ENCODE data around the gene BICDL1. TPM values are rescaled to one million over a fixed set of nuclear protein-coding genes. Genes with fewer than 3 reads are reported as not detected.
A peak's percentile ranks its signal among the peaks of the same experiment; 100 is the strongest.

BICDL1 gene, protein sequence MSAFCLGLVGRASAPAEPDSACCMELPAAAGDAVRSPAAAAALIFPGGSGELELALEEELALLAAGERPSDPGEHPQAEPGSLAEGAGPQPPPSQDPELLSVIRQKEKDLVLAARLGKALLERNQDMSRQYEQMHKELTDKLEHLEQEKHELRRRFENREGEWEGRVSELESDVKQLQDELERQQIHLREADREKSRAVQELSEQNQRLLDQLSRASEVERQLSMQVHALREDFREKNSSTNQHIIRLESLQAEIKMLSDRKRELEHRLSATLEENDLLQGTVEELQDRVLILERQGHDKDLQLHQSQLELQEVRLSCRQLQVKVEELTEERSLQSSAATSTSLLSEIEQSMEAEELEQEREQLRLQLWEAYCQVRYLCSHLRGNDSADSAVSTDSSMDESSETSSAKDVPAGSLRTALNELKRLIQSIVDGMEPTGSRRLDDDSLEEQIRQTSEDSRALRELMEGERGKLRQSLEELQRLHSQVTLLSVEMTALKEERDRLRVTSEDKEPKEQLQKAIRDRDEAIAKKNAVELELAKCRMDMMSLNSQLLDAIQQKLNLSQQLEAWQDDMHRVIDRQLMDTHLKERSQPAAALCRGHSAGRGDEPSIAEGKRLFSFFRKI
- 127 and 130 TPM in 2 replicates for total RNA-seq

DNA sequence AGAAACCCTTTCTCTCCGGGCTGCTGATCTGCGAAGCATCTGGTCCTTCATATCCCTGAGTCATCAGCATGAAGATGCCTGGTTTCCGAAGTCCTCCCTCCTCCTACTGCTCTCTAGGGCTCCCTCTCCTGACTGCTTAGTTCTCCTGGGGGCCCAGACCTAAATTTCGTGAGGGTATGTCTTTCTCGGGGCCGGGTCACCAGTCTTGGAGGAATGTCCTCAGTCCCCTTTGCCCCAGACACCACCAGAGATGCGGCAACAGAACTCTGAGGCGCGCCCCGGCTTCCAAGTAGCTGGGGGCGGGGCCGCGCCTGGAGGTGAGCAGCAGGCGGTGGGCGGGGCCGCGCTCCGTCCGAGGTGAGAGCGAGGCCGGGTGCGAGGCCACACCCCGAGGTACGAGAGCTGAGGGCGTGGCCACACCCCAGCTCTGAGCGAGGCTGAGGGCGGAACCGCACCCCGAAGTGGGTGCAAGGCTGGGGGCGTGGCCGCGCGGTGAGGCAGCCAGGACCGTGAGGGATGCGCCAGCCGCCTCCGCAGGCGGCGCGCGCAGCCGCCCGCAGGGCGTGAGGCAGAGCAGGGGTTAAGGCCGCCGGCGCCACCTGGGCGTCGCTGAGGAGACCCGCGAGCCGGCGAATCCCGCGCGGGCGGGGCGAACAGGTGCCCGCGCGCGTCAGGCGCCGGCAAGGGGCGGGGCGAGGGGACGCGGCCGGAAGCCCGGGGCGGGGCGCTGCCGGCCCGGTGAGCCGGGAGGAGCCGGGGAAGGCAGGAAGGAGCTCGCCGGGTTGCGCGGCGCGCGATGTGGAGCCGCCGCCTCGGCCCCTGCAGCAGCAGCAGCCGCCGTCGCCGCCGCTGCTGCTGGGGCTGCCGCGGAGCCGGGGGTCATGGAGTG is at the start of gene BICDL1:
TSS of gene BICDL1 (plus strand) at position 765 of the 889 bp plus-strand sequence. CDS start 633 bp downstream, outside the sequence.
- no peaks in the 10 kb centered on the region for H3K9me3 Mint-ChIP-seq
- peaks cover 36% of the 10 kb centered on the region for H3K36me3 Mint-ChIP-seq (ENCODE audit: low read depth)
- peaks cover 41% of the 10 kb centered on the region for H3K4me1 Mint-ChIP-seq (ENCODE audit: low read depth)
- H3K27me3 Mint-ChIP-seq (ENCODE audit: low read depth): peaks cover 1% of the 10 kb centered on the region
- peak; percentile 97 for DNase-seq (ENCODE audit: low spot score)
- H3K4me3 Mint-ChIP-seq (ENCODE audit: low read depth): peak within 1 kb of the TSS; percentile 94
- H3K27ac Mint-ChIP-seq: peak within 1 kb of the TSS; percentile 91
- intact Hi-C loops (cut with micrococcal nuclease): loop anchor here (1.0 to 10.0 kb wide), 6 partner anchors 8 to 324 kb away; partner anchors contain the start of genes GCN1, PRKAB1 and RAB35

- intact Hi-C loops (cut with micrococcal nuclease): no loop called here
- no peak for DNase-seq (ENCODE audit: low spot score)
- H3K27me3 Mint-ChIP-seq (ENCODE audit: low read depth): peaks cover 7% of the 10 kb centered on the region
- no peak overlapping the region for H3K27ac Mint-ChIP-seq
- H3K36me3 Mint-ChIP-seq (ENCODE audit: low read depth): no peaks in the 10 kb centered on the region
- H3K4me3 Mint-ChIP-seq (ENCODE audit: low read depth): no peak overlapping the region
- H3K4me1 Mint-ChIP-seq (ENCODE audit: low read depth): peaks cover 2% of the 10 kb centered on the region
- H3K9me3 Mint-ChIP-seq: no peaks in the 10 kb centered on the region
These were observed 48.1 kb upstream of the BICDL1 start for GRCh38 chr12:119940897-119941296.

DNA sequence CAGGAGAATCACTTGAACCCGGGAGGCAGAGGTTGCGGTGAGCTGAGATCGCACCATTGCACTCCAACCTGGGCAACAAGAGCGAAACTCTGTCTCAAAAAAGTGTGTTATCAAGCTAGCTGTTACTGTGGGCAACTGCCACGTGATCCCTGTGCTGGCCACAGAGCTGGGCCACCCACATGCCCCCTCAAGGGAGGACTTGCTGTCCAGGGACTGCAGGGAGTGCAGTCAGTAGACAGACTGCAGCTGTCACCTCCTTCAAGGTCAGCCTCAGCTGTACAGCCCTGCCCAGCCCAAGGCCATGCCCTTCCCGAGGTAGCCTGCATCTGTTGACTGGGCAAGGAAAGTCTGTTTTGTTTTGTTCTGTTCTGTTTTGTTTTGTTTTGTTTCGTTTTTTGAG is 46.6 kb upstream of the BICDL1 start:
- Mint-ChIP-seq H3K4me3 (ENCODE audit: low read depth) (no peak overlapping the region), H3K4me1 (ENCODE audit: low read depth) (peaks cover 2% of the 10 kb centered on the region), H3K27ac (no peak overlapping the region), H3K27me3 (ENCODE audit: low read depth) (peaks cover 4% of the 10 kb centered on the region), H3K36me3 (ENCODE audit: low read depth) (no peaks in the 10 kb centered on the region), H3K9me3 (no peaks in the 10 kb centered on the region)
- intact Hi-C loops (cut with micrococcal nuclease): no loop called here
- no peak for DNase-seq (ENCODE audit: low spot score)

DNA sequence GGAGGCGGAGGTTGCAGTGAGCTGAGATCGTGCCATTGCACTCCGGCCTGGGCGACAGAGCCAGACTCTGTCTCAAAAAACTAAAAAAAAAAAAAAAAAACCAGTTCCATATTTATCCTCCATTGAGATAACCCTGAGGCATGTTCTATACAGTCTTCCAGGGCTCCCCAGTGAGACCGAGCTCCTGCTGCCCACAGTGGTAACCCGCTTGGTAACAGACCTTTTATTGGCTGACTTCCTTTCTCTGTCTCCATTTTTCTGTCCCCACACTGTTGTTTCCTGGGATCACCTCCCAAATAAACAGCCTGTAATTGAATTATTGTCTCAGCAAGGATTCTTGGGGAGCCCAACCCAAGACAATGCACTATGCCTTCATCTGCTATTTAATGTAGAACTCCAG is 42.8 kb upstream of the BICDL1 start:
- no peaks in the 10 kb centered on the region for H3K9me3 Mint-ChIP-seq
- H3K27ac Mint-ChIP-seq: no peak overlapping the region

DNA sequence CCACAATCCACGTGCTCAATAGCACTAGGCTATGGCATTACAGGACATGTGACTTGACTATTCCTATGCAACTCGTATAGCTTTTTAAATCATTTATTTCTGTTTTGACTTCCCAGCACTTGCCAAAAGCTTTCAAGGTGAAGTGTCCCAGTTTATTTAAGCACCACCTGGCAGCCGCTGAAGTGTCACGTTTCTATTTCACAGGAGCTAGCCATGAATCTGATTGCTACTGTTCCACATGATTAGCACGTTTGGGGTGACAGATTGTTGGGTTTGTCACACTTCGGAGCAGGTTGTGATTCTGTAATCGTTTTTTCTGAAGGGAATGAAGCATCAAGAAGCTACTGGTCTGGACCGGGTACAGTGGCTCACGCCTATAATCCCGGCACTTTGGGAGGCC is 39.9 kb upstream of the BICDL1 start:
- Mint-ChIP-seq H3K27me3 (ENCODE audit: low read depth) (peaks cover 7% of the 10 kb centered on the region), H3K9me3 (no peaks in the 10 kb centered on the region), H3K4me3 (ENCODE audit: low read depth) (no peak overlapping the region), H3K27ac (no peak overlapping the region), H3K36me3 (ENCODE audit: low read depth) (no peaks in the 10 kb centered on the region), H3K4me1 (ENCODE audit: low read depth) (no peaks in the 10 kb centered on the region)
- intact Hi-C loops (cut with micrococcal nuclease): no loop called here
- no peak for DNase-seq (ENCODE audit: low spot score)

More for the DNA sequence above, 42.8 kb upstream of the BICDL1 start:
- Mint-ChIP-seq H3K27me3 (ENCODE audit: low read depth) (peaks cover 7% of the 10 kb centered on the region), H3K36me3 (ENCODE audit: low read depth) (no peaks in the 10 kb centered on the region), H3K4me1 (ENCODE audit: low read depth) (no peaks in the 10 kb centered on the region), H3K4me3 (ENCODE audit: low read depth) (no peak overlapping the region)
- intact Hi-C loops (cut with micrococcal nuclease): no loop called here
- DNase-seq (ENCODE audit: low spot score): no peak

GRCh38 chr12:119949594-119949993 is 39.4 kb upstream of the BICDL1 start:
- Mint-ChIP-seq H3K27ac (no peak overlapping the region), H3K27me3 (ENCODE audit: low read depth) (peaks cover 7% of the 10 kb centered on the region), H3K9me3 (no peaks in the 10 kb centered on the region), H3K36me3 (ENCODE audit: low read depth) (no peaks in the 10 kb centered on the region), H3K4me1 (ENCODE audit: low read depth) (no peaks in the 10 kb centered on the region), H3K4me3 (ENCODE audit: low read depth) (no peak overlapping the region)
- DNase-seq (ENCODE audit: low spot score): no peak
- intact Hi-C loops (cut with micrococcal nuclease): no loop called here

GRCh38 chr12:119956047-119956446 is 33.0 kb upstream of the BICDL1 start:
- H3K9me3 Mint-ChIP-seq: peaks cover 25% of the 10 kb centered on the region
- no peak for DNase-seq (ENCODE audit: low spot score)
- H3K27me3 Mint-ChIP-seq (ENCODE audit: low read depth): no peaks in the 10 kb centered on the region
- intact Hi-C loops (cut with micrococcal nuclease): no loop called here
- no peak overlapping the region for H3K4me3 Mint-ChIP-seq (ENCODE audit: low read depth)
- H3K36me3 Mint-ChIP-seq (ENCODE audit: low read depth): peaks cover 5% of the 10 kb centered on the region
- H3K4me1 Mint-ChIP-seq (ENCODE audit: low read depth): no peaks in the 10 kb centered on the region
- H3K27ac Mint-ChIP-seq: no peak overlapping the region

DNA sequence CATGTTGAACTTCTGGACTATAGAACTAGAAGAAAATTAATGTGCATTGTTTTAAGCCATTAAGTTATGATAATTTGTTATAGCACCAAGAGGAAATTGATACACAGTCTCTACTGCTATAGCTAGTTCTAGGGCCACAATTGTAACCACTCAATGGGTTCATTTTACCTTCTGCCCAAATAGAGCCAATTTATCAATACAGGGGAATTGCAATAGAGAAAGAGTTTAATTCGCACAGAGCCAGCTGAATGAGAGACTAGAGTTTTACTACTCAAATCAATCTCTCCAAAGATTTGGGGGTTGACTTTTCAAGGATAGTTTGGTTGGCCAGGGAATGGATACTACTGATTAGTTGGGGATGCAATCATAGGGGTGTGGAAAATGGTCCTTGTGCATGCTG is 31.9 kb upstream of the BICDL1 start:
- intact Hi-C loops (cut with micrococcal nuclease): no loop called here
- H3K27me3 Mint-ChIP-seq (ENCODE audit: low read depth): no peaks in the 10 kb centered on the region

DNA sequence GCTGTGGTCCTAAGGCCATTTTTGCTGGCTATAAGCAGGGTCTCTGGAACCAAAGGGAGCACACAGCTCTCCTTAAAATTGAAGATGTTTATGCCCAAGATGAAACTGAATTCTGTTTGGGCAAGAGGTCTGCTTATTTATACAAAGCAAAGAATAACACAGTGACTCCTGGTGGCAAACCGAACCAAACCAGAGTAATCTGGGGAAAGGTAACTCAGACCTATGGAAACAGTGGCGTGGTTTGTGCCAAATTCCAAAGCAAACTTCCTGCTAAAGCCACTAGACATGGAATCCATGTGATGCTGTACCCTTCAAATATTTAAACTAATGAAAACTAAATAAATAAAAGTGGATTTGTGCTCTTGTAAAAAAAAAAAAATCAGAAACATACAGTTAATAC is 29.6 kb upstream of the BICDL1 start:
- peaks cover 5% of the 10 kb centered on the region for H3K36me3 Mint-ChIP-seq (ENCODE audit: low read depth)
- peaks cover 25% of the 10 kb centered on the region for H3K9me3 Mint-ChIP-seq
- intact Hi-C loops (cut with micrococcal nuclease): no loop called here
- no peak for DNase-seq (ENCODE audit: low spot score)
- peaks cover 2% of the 10 kb centered on the region for H3K4me1 Mint-ChIP-seq (ENCODE audit: low read depth)
- no peaks in the 10 kb centered on the region for H3K27me3 Mint-ChIP-seq (ENCODE audit: low read depth)
- H3K27ac Mint-ChIP-seq: no peak overlapping the region
- H3K4me3 Mint-ChIP-seq (ENCODE audit: low read depth): no peak overlapping the region

More for the DNA sequence above, 31.9 kb upstream of the BICDL1 start:
- no peak for DNase-seq (ENCODE audit: low spot score)
- Mint-ChIP-seq H3K9me3 (peaks cover 25% of the 10 kb centered on the region), H3K4me3 (ENCODE audit: low read depth) (no peak overlapping the region), H3K36me3 (ENCODE audit: low read depth) (peaks cover 5% of the 10 kb centered on the region), H3K27ac (no peak overlapping the region), H3K4me1 (ENCODE audit: low read depth) (peaks cover 2% of the 10 kb centered on the region)

DNA sequence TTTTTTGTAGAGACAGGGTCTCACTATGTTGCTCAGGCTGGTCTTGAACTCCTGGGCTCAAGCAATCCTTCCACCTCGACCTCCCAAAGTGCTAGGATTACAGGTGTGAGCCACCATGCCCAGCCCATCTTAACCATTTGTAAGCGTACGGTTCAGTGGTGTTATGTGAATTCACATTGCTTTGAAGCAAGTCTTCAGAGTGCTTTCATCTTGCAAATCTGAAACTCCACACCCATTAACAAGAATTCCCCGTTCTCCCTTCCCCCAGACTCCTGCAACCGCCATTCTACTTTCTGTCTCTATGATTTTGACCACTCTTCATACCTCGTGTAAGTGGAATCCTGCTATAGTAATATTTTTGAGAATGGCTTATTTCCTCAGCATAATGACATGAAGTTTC is 24.9 kb upstream of the BICDL1 start:
- no peak overlapping the region for H3K27ac Mint-ChIP-seq
- H3K36me3 Mint-ChIP-seq (ENCODE audit: low read depth): no peaks in the 10 kb centered on the region
- H3K27me3 Mint-ChIP-seq (ENCODE audit: low read depth): peaks cover 2% of the 10 kb centered on the region
- no peak overlapping the region for H3K4me3 Mint-ChIP-seq (ENCODE audit: low read depth)
- H3K9me3 Mint-ChIP-seq: no peaks in the 10 kb centered on the region
- H3K4me1 Mint-ChIP-seq (ENCODE audit: low read depth): peaks cover 2% of the 10 kb centered on the region
- intact Hi-C loops (cut with micrococcal nuclease): no loop called here
- DNase-seq (ENCODE audit: low spot score): no peak

- H3K4me1 Mint-ChIP-seq (ENCODE audit: low read depth): peaks cover 2% of the 10 kb centered on the region
- H3K9me3 Mint-ChIP-seq: no peaks in the 10 kb centered on the region
- H3K4me3 Mint-ChIP-seq (ENCODE audit: low read depth): no peak overlapping the region
- peaks cover 4% of the 10 kb centered on the region for H3K27me3 Mint-ChIP-seq (ENCODE audit: low read depth)
- no peaks in the 10 kb centered on the region for H3K36me3 Mint-ChIP-seq (ENCODE audit: low read depth)
- DNase-seq (ENCODE audit: low spot score): no peak
- intact Hi-C loops (cut with micrococcal nuclease): no loop called here
- no peak overlapping the region for H3K27ac Mint-ChIP-seq
These were observed 24.1 kb upstream of the BICDL1 start for GRCh38 chr12:119964929-119965328.

DNA sequence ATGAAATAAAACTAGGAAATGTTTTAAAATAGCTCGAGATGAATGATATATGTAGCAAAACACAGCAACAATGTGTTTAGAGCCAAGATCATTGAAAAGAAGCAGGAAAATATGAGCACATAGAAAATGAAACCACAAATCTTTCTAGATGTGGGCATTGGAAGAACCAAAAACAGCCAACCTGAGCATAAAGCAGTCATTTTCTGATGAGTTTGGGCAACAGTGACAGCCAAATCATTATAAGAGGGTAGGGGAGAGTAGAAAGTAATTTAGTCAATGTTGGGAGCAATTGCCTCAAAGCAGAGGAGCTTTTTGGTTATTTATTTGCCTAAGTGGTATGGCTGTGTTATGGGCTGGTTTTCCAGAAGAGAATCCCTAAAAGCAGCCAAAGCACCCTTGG is 8.8 kb upstream of the BICDL1 start:
- no peaks in the 10 kb centered on the region for H3K9me3 Mint-ChIP-seq
- no peak for DNase-seq (ENCODE audit: low spot score)
- peaks cover 8% of the 10 kb centered on the region for H3K4me1 Mint-ChIP-seq (ENCODE audit: low read depth)
- H3K27ac Mint-ChIP-seq: peak overlapping the region; percentile 80
- H3K36me3 Mint-ChIP-seq (ENCODE audit: low read depth): no peaks in the 10 kb centered on the region
- H3K27me3 Mint-ChIP-seq (ENCODE audit: low read depth): peaks cover 16% of the 10 kb centered on the region
- peak overlapping the region; percentile 2 for H3K4me3 Mint-ChIP-seq (ENCODE audit: low read depth)
- intact Hi-C loops (cut with micrococcal nuclease): loop anchor here (1.0 to 10.0 kb wide), 6 partner anchors 8 to 315 kb away; partner anchors contain the start of genes GCN1 and PRKAB1

All from activated T-helper 2 cell treated with anti-CD3 and anti-CD28 coated beads, Interferon-gamma antibody, Interleukin-2, Interleukin-4, amounts not matched to agents 10 μg/mL and 5 μg/mL and 100 μg/mL, durations not matched to agents 14 hours and 24 hours and 36 hours (primary cell).